GM20000 (cell line): ENCODE data around the gene CREB5.

Experiments
- DNase-seq: peaks from one replicate; pipeline ENCODE4 v3.0.0; 2012; ENCODE audit warnings: low spot score
- TF ChIP-seq, protein P1 (sequence below): IDR thresholded peaks from 2 replicates; pipeline ENCODE4 v1.5.1; 2012; ENCODE audit warnings: mild to moderate bottlenecking, control low read depth; ENCODE audit errors: extremely low read depth, missing control alignments

CREB5 gene

DNA sequence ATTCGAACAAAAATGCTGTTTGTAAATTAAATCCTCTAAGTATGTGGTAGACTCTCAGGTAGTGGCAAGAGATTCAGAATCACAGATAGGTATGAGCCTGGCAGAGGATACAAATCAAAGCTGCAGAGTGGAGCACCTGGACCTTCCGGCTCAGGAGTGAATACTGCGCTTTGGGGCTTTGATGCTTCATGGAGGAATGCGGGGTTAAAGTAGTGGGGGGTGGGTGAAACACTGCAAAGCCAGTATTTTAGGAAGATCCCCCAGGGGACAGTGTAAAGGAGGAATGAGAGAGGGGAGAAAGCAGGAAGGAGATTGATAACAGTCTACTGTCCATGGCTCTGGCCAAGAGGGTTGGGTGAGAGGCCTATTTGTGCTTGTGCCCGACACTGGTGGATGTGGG is 43.2 kb downstream of the CREB5 start:
- TF ChIP-seq, protein P1, sequence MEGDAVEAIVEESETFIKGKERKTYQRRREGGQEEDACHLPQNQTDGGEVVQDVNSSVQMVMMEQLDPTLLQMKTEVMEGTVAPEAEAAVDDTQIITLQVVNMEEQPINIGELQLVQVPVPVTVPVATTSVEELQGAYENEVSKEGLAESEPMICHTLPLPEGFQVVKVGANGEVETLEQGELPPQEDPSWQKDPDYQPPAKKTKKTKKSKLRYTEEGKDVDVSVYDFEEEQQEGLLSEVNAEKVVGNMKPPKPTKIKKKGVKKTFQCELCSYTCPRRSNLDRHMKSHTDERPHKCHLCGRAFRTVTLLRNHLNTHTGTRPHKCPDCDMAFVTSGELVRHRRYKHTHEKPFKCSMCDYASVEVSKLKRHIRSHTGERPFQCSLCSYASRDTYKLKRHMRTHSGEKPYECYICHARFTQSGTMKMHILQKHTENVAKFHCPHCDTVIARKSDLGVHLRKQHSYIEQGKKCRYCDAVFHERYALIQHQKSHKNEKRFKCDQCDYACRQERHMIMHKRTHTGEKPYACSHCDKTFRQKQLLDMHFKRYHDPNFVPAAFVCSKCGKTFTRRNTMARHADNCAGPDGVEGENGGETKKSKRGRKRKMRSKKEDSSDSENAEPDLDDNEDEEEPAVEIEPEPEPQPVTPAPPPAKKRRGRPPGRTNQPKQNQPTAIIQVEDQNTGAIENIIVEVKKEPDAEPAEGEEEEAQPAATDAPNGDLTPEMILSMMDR, result no peak
- DNase-seq, result no peak

DNA sequence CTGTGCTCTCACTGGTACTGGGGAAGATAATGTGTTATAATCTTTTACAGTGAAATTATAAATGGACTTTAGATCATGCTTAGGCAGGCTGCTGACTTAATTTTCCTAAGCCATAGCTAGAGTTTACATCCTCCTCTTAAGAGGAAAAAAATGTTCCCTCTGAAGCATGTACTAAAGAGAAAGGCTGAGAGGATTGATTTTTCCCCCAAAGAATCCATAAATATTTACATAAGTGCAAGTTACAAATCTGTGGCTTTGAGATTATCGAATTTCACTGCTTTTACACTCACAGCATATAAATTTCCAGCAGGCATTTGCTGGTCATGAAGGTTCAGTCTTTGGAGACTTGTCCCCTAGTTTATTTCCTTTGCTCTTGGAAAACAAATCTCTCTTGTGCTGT is 43.7 kb downstream of the CREB5 start:
- TF ChIP-seq, protein P1, result no peak

DNA sequence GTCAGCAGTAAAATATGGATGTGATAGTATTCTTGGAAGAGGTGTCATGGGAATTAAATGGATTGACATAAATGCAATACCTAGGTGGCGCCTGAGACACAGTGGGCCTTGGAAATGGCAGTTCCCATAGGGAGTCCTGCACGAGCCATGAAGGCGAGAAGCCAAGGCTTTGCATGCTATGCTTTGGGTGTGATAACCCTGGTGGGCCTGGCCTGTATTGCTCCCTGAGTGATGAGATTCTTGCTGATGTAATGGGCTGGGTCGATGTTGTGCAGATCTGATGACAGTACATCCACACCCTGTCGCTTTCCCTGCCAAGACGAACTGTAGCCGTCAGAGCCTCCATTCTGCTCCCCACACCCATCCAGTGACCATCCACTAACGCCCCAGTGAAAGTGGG is 46.4 kb downstream of the CREB5 start:
- TF ChIP-seq, protein P1, result no peak
- DNase-seq, result no peak

More for the DNA sequence above, 43.7 kb downstream of the CREB5 start:
- no peak for DNase-seq

DNA sequence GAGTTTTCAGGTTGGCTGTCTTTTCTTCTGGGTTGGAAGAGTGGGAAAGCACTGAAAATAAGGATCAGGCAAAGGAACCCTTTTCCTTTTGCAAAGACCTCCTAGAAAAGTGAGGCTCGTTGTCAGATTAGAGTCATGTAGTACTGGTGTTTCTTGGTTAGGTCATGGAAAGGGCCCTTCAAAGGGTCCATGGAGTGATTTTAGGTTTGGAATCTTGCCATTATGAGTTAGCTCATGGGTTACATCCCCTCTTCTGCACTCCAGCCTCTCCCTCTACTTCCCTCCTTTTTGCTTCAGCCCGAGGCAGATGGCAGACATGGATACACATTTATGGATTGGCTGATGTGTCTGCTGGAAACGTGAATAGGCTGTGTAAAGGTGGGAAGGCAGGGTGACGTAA is 47.0 kb downstream of the CREB5 start:
- no peak for DNase-seq
- TF ChIP-seq, protein P1, result no peak

DNA sequence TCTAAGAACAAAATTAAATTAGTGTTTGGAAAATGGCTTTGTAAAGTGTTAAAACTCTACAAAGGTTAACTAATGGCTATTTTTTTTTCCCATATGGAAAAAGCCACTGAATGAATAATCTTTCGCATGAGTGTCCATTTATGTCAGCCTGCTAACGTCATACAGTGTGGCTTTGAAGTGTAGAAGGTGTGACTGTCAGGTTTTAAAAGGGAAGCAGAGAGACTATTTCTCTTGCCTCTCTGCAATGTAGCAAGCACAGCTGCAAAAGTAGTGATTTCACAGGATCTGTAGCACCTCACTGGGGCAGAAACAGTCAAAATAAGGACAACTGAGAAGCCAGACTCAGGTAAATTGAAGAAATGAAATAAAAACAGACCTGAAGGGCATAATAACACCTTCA is 53.4 kb downstream of the CREB5 start:
- peak; percentile 20 for DNase-seq
- TF ChIP-seq, protein P1, result no peak

DNA sequence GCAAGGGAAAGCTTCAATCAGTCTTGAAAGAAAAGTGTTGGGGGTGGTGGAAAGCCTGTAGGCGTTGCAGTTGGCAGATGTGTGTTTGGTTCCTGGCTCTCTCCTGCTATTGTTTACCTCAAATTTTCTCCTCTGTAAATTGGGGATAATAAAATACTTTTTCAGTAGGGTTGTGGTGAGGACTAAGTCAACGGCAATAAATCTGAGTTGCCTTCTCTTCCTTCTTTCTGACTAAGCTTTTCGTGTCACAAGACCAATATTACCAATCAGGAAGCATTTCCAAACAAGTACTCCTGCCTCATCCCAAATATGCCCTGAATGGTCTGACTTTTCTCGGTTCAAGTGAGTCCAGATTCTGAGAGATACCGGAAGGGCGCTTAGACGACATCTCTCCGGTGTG is 54.0 kb downstream of the CREB5 start:
- TF ChIP-seq, protein P1, result no peak
- no peak for DNase-seq

DNA sequence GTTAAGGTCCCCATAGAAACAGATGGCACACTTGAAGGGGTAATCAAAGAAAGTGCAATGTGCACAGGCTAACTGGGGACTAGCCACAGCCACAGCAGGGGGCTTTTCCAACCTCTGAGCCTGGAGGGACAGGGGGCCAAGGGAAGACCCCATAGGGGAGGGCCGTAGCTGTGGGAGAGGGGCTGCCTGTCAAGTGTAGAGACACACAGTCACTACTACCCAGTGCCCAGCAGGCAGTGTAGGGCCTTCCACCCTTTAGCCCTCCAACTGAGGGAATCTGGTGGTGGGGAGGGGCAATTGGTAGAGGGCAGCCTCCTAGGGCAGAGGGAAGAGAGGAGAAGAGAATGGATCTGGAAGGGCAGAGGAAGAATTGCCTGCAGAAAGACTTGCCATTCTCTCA is 54.6 kb downstream of the CREB5 start:
- DNase-seq, result no peak
- TF ChIP-seq, protein P1, result no peak
